PC-9 (cell line): ENCODE measurements around the gene TRPM4.

Experiments
- CTCF ChIP-seq: fragments of 200-600 bp; sonication (generic); conservative IDR thresholded peaks from 2 replicates; pipeline ENCODE4 v1.6.1; 2017; ENCODE audit warnings: mixed run types, antibody characterized with exemption, mild to moderate bottlenecking, moderate library complexity
- EZH2 ChIP-seq: fragments of 200-600 bp; sonication (generic); IDR thresholded peaks from 2 replicates; pipeline ENCODE4 v1.8.0; 2017; ENCODE audit warnings: antibody characterized with exemption, low read depth

GRCh38 chr19:49167857-49168409 is 10.3 kb downstream of the TRPM4 start:
- TF ChIP-seq CTCF (no peak), EZH2 (no peak)
